ENCODE results near the gene ZFP36.

The ZFP36 gene

GRCh38 chr19:39436350-39436716, 29.7 kb downstream of the ZFP36 start:
- DNase-seq (ENCODE audit: low read depth) = no peak
- peak overlapping the region; percentile 82 for H3K4me3 ChIP-seq (ENCODE audit: control insufficient read depth, low read depth, low read length)
- no peak for TF ChIP-seq CTCF (IDR thresholded peaks at IDR 0.05; ENCODE audit: control insufficient read depth, insufficient read depth, low read depth, low read length, missing control alignments)

DNA sequence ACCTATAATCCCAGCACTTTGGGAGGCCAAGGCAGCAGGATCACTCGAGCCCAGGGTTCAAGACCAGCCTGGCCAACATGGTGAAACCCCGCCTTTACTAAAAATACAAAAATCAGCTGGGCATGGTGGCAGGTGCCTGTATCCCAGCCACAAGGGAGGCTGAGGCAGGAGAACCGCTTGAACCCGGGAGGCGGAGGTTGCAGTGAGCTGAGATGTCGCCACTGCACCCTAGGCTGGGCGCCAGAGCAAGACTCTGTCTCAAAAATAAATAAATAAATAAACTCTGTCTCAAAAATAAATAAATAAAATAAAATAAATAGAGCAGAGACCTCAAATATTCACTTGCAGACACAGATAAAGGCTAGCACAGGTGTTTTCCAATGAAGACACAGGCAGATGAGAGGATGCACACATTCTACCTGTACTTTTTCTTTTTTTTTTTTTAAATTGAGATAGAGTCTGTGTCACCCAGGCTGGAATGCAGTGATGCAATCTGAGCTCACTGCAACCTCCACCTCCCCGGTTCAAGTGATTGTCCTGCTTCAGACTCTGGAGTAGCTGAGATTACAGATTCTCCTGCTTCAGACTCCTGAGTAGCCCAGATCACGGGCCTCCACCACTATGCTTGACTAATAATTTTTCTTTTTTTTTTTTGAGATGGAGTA, 31.8 kb downstream of the ZFP36 start:
- no peak for TF ChIP-seq CTCF (IDR thresholded peaks at IDR 0.05; ENCODE audit: control insufficient read depth, insufficient read depth, low read depth, low read length, missing control alignments)
- no peak overlapping the region for H3K4me3 ChIP-seq (ENCODE audit: control insufficient read depth, low read depth, low read length)
- no peak for DNase-seq (ENCODE audit: low read depth)

GRCh38 chr19:39444598-39445195, 38.0 kb downstream of the ZFP36 start:
- peak overlapping the region; percentile 93 for H3K4me3 ChIP-seq (ENCODE audit: control insufficient read depth, low read depth, low read length)
- no peak for TF ChIP-seq CTCF (IDR thresholded peaks at IDR 0.05; ENCODE audit: control insufficient read depth, insufficient read depth, low read depth, low read length, missing control alignments)
- no peak for DNase-seq (ENCODE audit: low read depth)

DNA sequence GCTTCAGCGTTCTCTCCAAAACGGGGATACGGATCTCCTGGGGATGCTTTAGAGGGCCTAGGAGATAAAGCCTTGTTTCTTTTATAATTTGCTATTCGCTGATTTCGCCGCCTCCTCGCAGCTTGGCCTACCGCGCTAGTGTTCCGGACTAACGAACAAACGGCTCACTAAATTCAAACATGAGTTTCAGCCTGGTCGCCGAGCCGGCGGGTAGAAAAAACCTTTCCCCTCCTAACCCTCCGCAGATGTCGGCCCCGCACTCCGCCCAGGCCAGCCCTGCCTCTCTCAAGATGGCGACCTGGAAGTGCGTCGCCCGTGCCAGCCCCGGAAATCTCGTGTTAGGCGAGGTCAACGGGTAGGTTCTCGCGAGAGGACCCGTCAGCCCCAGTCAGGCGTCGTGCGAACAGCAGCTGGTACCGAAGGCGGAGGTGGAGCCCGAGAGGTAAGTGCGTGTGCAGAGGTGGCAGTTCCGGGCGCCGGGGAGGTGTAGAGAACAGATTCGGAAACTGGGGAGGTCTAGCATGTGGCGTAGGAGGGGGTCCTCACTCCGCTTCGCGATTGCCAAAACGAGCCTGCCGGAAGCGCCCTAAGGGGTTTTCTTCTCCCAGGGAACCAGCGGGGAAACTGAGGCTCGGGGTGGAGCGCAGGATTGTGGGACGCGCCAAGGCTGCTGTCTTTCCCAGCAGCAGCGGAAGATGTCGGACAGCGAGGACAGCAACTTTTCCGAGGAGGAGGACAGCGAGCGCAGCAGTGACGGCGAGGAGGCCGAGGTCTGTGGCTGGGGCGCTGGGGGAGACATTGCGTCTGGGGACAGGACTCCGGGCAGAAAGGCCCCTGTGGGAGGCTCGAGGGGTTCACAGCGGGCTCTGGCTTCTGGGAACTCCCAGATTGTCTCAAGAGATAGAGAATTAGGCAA, 38.8 kb downstream of the ZFP36 start, which contains the start of gene SUPT5H:
Gene SUPT5H (plus strand): TSS at position 387 of the 916 bp plus-strand sequence. CDS start 309 bp downstream, at position 696.
- H3K4me3 ChIP-seq (ENCODE audit: control insufficient read depth, low read depth, low read length) = peak within 1 kb of the TSS; percentile 93
- TF ChIP-seq CTCF (IDR thresholded peaks at IDR 0.05; ENCODE audit: control insufficient read depth, insufficient read depth, low read depth, low read length, missing control alignments) = no peak
- DNase-seq (ENCODE audit: low read depth) = peak; percentile 85

DNA sequence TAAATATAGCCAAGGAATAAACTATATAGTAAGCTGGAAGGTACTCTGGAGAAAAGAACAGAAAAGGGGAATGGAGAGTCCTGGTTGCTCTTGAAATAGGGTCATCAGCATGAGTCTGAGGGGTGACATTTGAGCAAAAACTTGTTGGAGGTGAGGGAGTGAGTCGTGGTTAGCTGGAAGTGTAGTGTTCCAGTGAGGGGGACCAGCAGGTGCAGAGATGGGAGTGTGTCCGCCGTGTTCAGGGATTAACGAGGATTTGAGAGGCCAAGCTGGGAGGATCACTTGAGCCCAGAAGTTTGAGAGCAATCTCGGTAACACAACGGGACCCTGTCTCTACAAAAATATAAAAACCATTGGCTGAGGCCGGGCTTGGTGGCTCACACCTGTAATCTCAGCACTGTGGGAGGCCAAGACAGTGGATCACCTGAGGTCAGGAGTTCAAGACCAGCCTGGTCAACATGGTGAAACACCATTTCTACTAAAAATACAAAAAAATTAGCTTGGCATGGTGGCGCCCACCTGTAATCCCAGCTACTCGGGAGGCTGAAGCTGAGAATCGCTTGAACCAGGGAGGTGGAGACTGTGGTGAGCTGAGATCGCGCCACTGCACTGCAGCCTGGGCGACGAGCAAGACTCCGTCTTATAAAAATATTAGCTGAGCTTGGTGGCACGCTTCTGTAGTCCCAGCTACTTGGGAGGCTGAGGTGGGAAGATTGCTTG, 39.9 kb downstream of the ZFP36 start:
- no peak for DNase-seq (ENCODE audit: low read depth)
- peak overlapping the region; percentile 93 for H3K4me3 ChIP-seq (ENCODE audit: control insufficient read depth, low read depth, low read length)
- no peak for TF ChIP-seq CTCF (IDR thresholded peaks at IDR 0.05; ENCODE audit: control insufficient read depth, insufficient read depth, low read depth, low read length, missing control alignments)

DNA sequence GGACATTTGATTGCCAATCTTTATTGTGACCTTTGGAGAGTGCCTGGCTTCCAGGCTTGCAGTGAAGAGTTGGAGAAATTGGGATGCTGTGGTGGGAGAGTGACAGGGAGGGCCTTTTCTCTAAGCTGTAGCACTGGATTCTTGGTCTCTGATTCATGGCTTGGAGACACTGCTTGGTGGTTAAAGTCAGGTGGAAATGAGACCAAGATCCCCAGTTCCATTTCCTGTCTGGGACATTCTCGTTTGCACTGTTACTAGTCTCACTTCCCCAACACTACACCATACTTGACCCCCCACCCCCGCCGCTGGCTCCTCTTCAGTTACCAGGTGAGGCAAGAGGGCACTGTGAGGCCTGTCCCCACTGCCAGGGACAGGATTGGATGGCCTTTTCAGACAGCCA, 41.6 kb downstream of the ZFP36 start:
- no peak overlapping the region for H3K4me3 ChIP-seq (ENCODE audit: control insufficient read depth, low read depth, low read length)
- no peak for DNase-seq (ENCODE audit: low read depth)
- no peak for TF ChIP-seq CTCF (IDR thresholded peaks at IDR 0.05; ENCODE audit: control insufficient read depth, insufficient read depth, low read depth, low read length, missing control alignments)

Measured in AG09309 (cell line).